SK-N-MC (cell line): ENCODE measurements around the gene SLITRK2.

Experiments
- DNase-seq: peaks from one replicate; pipeline ENCODE4 v3.0.0-alpha.2; 2011; ENCODE audit warnings: low read depth, low spot score
- H3K27ac ChIP-seq: fragments of 200-600 bp; sonication (generic); 2 replicates; pipeline ENCODE4 v1.5.1; 2016; ENCODE audit warnings: mixed run types
- H3K36me3 ChIP-seq: fragments of 200-600 bp; sonication (generic); 2 replicates; pipeline ENCODE4 v1.6.1; 2017; ENCODE audit warnings: antibody characterized with exemption, low read length, mixed read lengths; ENCODE audit not compliant: insufficient read depth
- H3K4me3 ChIP-seq: fragments of 200-600 bp; sonication (generic); 2 replicates; pipeline ENCODE4 v1.5.1; 2016
- H3K9ac ChIP-seq: fragments of 200-600 bp; sonication (generic); 2 replicates; pipeline ENCODE4 v1.8.0; 2017; ENCODE audit warnings: mixed run types, mixed read lengths; ENCODE audit not compliant: insufficient read length
- H3K9me3 ChIP-seq: fragments of 200-600 bp; sonication (generic); 2 replicates; pipeline ENCODE4 v1.6.1; 2017; ENCODE audit warnings: low read depth, mild to moderate bottlenecking, antibody characterized with exemption, low read length, moderate library complexity, mixed read lengths
- EZH2 ChIP-seq: fragments of 200-600 bp; sonication (generic); IDR thresholded peaks from one replicate; pipeline ENCODE4 v1.6.1; 2017; ENCODE audit warnings: antibody characterized with exemption
- FOXP2 ChIP-seq: optimal IDR thresholded peaks from 2 replicates; pipeline ENCODE3; 2011; ENCODE audit warnings: mild to moderate bottlenecking, moderate library complexity; ENCODE audit not compliant: insufficient read depth; ENCODE audit errors: extremely low read length, control extremely low read depth
- POLR2AphosphoS5 ChIP-seq: IDR thresholded peaks from 2 replicates; pipeline ENCODE4 v1.6.1; 2012; ENCODE audit warnings: mild to moderate bottlenecking, low read depth, low read length, borderline replicate concordance

Gene SLITRK2

DNA sequence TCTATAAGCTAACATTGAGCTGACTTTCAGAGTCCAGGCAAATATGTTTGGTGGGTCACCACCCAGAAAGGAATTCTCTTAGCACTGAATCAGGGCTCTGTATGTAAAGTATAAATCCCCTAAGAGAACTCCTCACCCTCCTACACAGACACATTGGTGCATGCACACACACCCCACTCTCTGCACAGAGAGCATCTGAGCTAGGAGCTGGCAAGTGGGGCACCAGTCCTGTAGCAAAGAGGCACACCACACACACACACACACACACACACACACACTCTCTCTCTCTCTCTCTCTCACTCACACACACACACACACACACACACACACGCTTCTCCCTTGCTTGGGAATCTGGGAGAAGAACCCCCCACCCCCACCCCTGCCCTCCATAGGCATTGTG lies 3.2 kb downstream of the SLITRK2 start:
- Histone ChIP-seq H3K4me3 (no peak overlapping the region), H3K9me3 (no peaks in the 10 kb centered on the region), H3K27ac (no peak overlapping the region), H3K36me3 (no peaks in the 10 kb centered on the region), H3K9ac (no peak overlapping the region)
- no peak for TF ChIP-seq FOXP2
- no peak for TF ChIP-seq POLR2AphosphoS5
- no peak for TF ChIP-seq EZH2
- DNase-seq = no peak

DNA sequence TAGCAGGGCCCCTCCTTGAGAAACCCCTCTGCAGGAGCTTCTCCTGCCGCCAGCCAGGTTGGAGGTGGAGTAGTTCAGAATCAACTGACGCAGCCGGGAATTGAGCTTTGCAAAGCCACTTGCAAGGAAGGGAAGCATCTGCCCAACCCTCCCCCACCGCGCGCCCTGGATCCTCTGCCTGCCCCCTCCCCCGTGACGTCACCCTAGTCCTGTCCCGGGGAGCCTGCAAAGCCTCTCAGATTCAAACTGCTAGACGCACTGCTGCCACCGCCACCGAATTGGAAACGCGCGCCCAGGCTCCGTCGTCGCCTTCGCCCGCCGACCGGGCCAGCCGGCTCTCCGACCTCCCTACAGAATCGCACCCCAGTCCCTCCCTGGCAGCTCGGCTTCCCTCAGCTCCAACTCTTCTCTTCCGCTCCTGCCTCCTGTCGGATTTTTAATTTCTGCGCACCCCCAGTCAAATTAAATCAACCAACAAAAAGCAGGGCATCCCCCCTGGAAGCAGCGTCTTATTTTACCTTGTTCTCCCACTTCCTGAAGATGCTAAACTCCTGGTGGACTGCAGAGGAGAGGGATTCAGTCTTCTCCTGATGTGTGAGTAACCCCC lies 3.8 kb downstream of the SLITRK2 start:
- no peak for DNase-seq

DNA sequence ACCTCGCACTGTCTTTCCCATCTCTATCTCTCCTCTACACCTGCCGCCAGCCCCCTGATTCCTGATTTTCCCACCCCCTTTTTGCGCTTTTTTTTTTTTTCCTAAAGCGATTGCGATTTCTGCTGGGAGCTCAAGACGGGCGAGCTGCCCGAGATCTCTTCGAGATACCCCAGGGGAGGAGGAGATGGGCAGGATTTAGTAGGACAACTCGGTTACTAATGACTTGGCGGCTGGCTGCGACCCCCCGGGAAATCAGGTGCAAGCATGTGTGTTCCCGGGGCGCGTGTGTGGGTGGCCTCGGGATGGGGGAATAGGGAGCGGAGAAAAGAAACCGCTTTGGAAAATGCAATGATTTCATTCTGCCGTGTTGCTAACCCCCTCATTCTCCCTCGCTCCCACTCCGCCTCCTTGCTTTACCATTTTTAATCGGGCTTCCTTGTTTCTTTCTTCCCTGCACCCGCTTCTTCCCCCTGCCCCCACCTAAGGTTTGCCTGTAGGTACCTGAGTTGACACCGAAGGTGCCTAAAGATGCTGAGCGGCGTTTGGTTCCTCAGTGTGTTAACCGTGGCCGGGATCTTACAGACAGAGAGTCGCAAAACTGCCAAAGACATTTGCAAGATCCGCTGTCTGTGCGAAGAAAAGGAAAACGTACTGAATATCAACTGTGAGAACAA lies 4.4 kb downstream of the SLITRK2 start:
- DNase-seq = no peak
- no peak overlapping the region for H3K9ac ChIP-seq
- no peak overlapping the region for H3K4me3 ChIP-seq
- TF ChIP-seq FOXP2 = no peak
- no peak for TF ChIP-seq EZH2
- TF ChIP-seq POLR2AphosphoS5 = no peak
- no peaks in the 10 kb centered on the region for H3K36me3 ChIP-seq
- H3K27ac ChIP-seq = no peak overlapping the region
- no peaks in the 10 kb centered on the region for H3K9me3 ChIP-seq

More for the DNA sequence above, 3.8 kb downstream of the SLITRK2 start:
- Histone ChIP-seq H3K9ac (no peak overlapping the region), H3K27ac (no peak overlapping the region), H3K4me3 (no peak overlapping the region), H3K9me3 (no peaks in the 10 kb centered on the region), H3K36me3 (no peaks in the 10 kb centered on the region)
- TF ChIP-seq EZH2 (no peak), FOXP2 (no peak), POLR2AphosphoS5 (no peak)

DNA sequence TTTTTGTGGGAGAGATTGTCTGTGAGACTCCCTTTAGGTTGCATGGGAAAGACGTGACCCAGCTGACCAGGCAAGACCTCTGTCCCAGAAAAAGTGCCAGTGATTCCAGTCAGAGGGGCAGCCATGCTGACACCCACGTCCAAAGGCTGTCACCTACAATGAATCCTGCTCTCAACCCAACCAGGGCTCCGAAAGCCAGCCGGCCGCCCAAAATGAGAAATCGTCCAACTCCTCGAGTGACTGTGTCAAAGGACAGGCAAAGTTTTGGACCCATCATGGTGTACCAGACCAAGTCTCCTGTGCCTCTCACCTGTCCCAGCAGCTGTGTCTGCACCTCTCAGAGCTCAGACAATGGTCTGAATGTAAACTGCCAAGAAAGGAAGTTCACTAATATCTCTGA lies 5.5 kb downstream of the SLITRK2 start:
- H3K9ac ChIP-seq = no peak overlapping the region
- DNase-seq = no peak
- H3K27ac ChIP-seq = no peak overlapping the region
- H3K4me3 ChIP-seq = no peak overlapping the region
- no peaks in the 10 kb centered on the region for H3K36me3 ChIP-seq
- no peaks in the 10 kb centered on the region for H3K9me3 ChIP-seq
- TF ChIP-seq EZH2 = no peak
- TF ChIP-seq FOXP2 = no peak
- TF ChIP-seq POLR2AphosphoS5 = no peak

DNA sequence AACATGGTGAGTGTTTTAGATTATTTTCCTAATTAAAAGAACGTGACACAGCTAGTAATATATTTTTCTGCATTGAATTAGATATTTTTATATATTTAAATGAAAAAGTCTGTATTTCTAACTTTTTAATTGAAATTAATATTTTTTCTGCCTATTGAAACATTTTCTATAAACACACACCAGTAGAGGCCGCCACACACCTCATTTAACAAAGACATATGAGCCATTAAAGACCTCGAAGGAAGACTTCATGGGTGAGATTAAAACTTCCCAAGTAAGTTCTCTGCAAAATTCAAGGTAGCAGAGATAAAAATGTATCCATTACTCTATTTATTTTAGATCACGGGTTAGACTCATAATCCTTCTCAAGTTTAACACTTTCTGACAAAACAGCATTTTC lies 8.3 kb downstream of the SLITRK2 start:
- Histone ChIP-seq H3K9me3 (no peaks in the 10 kb centered on the region), H3K4me3 (no peak overlapping the region), H3K36me3 (no peaks in the 10 kb centered on the region), H3K27ac (no peak overlapping the region), H3K9ac (no peak overlapping the region)
- DNase-seq = peak; percentile 8
- TF ChIP-seq POLR2AphosphoS5 (no peak), EZH2 (no peak), FOXP2 (no peak)

DNA sequence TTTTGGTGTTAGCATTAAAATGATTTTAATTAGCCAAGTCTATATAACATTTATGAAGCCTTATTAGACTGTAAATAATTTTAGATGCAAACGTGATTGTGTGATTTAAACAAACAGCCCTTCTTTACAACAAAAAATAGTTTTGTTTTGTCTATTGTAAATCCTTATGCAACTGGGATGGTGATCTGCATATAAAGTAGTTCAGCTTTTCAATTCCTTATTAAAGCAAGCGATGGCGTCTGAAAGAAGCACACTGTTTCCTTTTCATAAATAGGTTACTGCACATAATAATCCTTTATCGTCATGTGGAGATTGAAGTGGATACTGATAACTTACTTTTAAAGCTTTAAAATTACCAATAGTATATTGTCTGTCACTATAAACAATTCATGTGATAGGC lies 8.8 kb downstream of the SLITRK2 start:
- no peak overlapping the region for H3K9ac ChIP-seq
- no peaks in the 10 kb centered on the region for H3K9me3 ChIP-seq
- H3K4me3 ChIP-seq = no peak overlapping the region
- H3K27ac ChIP-seq = no peak overlapping the region
- TF ChIP-seq POLR2AphosphoS5 (no peak), EZH2 (no peak), FOXP2 (no peak)
- no peaks in the 10 kb centered on the region for H3K36me3 ChIP-seq
- no peak for DNase-seq

DNA sequence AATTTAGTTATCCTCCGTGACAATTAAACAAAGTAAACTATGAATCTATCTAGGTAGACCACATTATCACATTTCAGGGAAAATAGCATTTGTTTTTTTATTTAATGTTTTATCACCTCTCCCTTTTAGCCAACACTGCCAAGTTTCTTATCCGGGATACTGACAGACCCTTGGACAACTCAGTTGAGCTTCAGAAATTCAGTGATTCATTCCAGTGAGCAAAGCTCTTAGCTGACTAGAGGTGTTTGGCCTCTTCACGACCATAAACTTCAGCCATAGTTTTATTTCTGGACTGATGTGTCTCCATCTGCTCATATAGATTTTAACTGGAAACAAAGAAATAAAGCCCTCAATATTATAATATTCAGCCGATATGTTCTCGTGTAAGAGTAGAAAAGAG lies 15.2 kb downstream of the SLITRK2 start:
- no peak overlapping the region for H3K27ac ChIP-seq
- no peak for DNase-seq
- H3K36me3 ChIP-seq = no peaks in the 10 kb centered on the region
- H3K4me3 ChIP-seq = no peak overlapping the region
- H3K9me3 ChIP-seq = no peaks in the 10 kb centered on the region
- no peak overlapping the region for H3K9ac ChIP-seq
- no peak for TF ChIP-seq POLR2AphosphoS5
- TF ChIP-seq FOXP2 = no peak
- TF ChIP-seq EZH2 = no peak

DNA sequence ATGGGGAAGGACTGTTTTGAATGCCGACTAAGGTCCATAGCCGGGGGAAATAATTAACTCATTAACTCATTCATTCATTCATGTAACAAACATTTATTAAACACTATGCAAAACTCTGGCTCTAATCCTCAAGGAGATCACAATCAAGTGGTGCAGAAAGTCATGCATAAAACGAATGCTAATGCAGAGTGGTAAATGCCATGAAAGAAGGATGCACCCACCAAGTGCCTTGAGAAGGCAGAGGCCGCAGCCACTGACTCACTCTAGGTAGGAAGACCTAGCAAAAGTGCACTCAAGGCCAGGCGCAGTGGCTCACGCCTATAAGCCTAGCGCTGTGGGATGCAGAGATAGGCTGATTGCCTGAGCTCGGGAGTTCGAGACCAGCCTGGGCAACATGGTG lies 22.9 kb downstream of the SLITRK2 start:
- no peak overlapping the region for H3K9ac ChIP-seq
- TF ChIP-seq POLR2AphosphoS5 = no peak
- TF ChIP-seq FOXP2 = no peak
- TF ChIP-seq EZH2 = no peak
- no peak overlapping the region for H3K4me3 ChIP-seq
- no peak overlapping the region for H3K27ac ChIP-seq
- no peak for DNase-seq
- H3K9me3 ChIP-seq = no peaks in the 10 kb centered on the region
- no peaks in the 10 kb centered on the region for H3K36me3 ChIP-seq

DNA sequence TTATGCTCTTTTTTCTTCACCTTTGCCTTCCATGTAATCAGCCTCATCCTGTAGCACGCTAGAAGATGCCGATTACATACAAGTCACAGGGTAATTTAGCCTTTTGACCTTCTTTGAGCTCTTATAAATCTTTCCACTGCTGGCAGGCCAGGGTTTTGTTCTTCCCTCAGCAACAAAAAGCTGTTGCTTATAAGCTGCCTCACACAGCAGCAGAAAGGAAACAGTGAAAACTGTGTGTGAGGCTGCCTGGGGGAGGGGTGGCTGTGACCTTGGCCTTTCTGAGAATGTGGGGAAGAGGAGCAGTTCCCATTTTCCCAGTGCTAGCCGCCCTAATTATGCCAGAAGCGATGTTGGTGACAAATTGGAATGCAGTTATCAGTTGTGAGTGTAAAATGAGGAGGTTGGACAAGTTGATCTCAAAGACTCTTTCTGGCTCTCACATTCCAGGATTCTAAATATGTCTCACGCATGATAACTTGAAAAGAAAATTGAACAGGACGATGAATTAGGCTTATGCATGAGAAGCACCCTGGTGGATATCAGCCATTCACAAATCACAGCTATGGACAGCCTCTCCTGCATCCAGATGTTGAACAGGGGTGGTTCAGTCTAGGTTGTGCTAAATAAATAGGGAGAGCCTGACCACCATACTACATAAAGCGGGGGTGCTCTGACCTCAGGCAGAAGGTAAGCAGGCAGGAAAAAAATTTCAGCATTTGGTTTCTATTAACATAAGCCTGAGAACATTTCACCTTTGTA lies 25.7 kb downstream of the SLITRK2 start:
- no peaks in the 10 kb centered on the region for H3K36me3 ChIP-seq
- no peak overlapping the region for H3K4me3 ChIP-seq
- TF ChIP-seq EZH2 = no peak
- no peak for TF ChIP-seq FOXP2
- no peak for TF ChIP-seq POLR2AphosphoS5
- H3K9me3 ChIP-seq = no peaks in the 10 kb centered on the region
- no peak for DNase-seq
- no peak overlapping the region for H3K9ac ChIP-seq
- H3K27ac ChIP-seq = no peak overlapping the region
